HCT116 (cell line): ENCODE measurements around the gene EEFSEC.

Experiments
- CEBPB ChIP-seq: IDR thresholded peaks from 2 replicates; pipeline ENCODE4 v1.6.1; 2012; ENCODE audit warnings: low read depth
- EGR1 ChIP-seq: IDR thresholded peaks from 2 replicates; pipeline ENCODE4 v1.6.1; 2012; ENCODE audit warnings: low read depth
- FOSL1 ChIP-seq: IDR thresholded peaks from 2 replicates; pipeline ENCODE4 v1.6.1; 2012; ENCODE audit warnings: low read depth
- POLR2A ChIP-seq: IDR thresholded peaks from 2 replicates; pipeline ENCODE4 v1.7.0; 2011; ENCODE audit warnings: borderline replicate concordance; ENCODE audit not compliant: insufficient read depth, insufficient read length; ENCODE audit errors: extremely low read depth
- RAD21 ChIP-seq: IDR thresholded peaks from 2 replicates; pipeline ENCODE4 v1.6.1; 2012; ENCODE audit warnings: low read depth, mild to moderate bottlenecking
- SIN3A ChIP-seq: IDR thresholded peaks from 2 replicates; pipeline ENCODE4 v1.6.1; 2012; ENCODE audit warnings: low read depth
- SRF ChIP-seq: IDR thresholded peaks from 2 replicates; pipeline ENCODE4 v1.6.1; 2012; ENCODE audit warnings: low read depth
- YY1 ChIP-seq: IDR thresholded peaks from 2 replicates; pipeline ENCODE4 v1.6.1; 2011; ENCODE audit warnings: low read length, low read depth, moderate library complexity, mild to moderate bottlenecking; ENCODE audit not compliant: insufficient replicate concordance; ENCODE audit errors: extremely low read depth
- TF ChIP-seq, protein P1 (sequence below), 3 experiments: fragments of 200-600 bp in 1 of 3; sonication (generic) in 1 of 3; IDR thresholded peaks in 2 of 3; conservative IDR thresholded peaks in 1 of 3; 2 replicates each; pipeline ENCODE4 v1.5.1; 2012 to 2017; ENCODE audit warnings: low read depth in 2 of 3, low read length in 2 of 3, antibody characterized with exemption in 1 of 3, borderline replicate concordance in 1 of 3, control low read depth in 1 of 3, mild to moderate bottlenecking in 1 of 3, mixed read lengths in 1 of 3, mixed run types in 1 of 3, moderate library complexity in 1 of 3; ENCODE audit not compliant: insufficient read depth in 1 of 3
- TF ChIP-seq, protein P2 (sequence below): IDR thresholded peaks from 2 replicates; pipeline ENCODE4 v1.6.1; 2012; ENCODE audit warnings: low read depth
- TF ChIP-seq, protein P3 (sequence below): IDR thresholded peaks from 2 replicates; pipeline ENCODE4 v1.6.1; 2012

DNA sequence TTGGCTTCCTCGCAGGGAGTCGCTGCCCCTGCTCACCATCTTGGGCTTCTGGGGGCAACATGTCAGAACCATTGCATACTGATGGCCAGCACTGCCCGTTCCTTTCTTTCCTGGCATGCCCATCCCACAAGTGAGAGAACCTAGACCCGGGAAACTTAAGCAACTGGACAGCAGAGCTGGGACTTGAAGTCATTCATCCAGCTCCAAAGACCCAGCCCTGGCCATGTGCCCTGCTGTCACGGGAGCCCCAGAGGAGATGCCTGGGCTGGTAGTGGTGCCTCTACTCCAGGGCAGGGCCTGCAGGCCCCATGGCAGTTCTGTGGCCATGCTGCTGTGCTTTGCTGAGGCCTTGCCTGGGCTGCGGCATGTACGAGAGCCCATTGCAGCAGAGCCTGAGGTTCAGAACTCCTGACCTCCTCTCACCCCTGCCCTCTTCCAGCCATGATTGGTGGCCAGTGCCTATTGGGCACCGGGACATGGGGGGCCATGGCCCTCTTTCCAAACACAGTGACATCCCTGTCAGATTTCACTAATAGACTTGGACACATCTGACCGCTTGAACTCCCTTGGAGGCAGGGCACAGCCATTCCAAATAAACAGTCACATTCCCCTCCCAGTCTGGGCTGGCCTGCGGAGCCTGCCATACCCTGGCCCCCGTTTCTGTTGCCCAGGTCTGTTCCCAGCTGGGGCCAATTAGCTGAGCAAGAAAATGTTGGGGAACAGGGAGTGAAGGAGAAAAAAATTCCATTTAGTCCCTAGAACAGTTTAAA, 115.9 kb downstream of the EEFSEC start:
- TF ChIP-seq, protein P1, sequence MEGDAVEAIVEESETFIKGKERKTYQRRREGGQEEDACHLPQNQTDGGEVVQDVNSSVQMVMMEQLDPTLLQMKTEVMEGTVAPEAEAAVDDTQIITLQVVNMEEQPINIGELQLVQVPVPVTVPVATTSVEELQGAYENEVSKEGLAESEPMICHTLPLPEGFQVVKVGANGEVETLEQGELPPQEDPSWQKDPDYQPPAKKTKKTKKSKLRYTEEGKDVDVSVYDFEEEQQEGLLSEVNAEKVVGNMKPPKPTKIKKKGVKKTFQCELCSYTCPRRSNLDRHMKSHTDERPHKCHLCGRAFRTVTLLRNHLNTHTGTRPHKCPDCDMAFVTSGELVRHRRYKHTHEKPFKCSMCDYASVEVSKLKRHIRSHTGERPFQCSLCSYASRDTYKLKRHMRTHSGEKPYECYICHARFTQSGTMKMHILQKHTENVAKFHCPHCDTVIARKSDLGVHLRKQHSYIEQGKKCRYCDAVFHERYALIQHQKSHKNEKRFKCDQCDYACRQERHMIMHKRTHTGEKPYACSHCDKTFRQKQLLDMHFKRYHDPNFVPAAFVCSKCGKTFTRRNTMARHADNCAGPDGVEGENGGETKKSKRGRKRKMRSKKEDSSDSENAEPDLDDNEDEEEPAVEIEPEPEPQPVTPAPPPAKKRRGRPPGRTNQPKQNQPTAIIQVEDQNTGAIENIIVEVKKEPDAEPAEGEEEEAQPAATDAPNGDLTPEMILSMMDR (IDR thresholded peaks at IDR 0.05 in 2 of 3, conservative IDR thresholded peaks at IDR 0.05 in 1 of 3; ENCODE audit: borderline replicate concordance in 1 of 3, insufficient read depth in 1 of 3, low read depth in 2 of 3, low read length in 2 of 3): no peak
- TF ChIP-seq YY1 (no peak), FOSL1 (no peak), RAD21 (no peak), SRF (no peak), SIN3A (no peak), POLR2A (no peak), CEBPB (no peak), EGR1 (no peak)
- TF ChIP-seq, protein P2, sequence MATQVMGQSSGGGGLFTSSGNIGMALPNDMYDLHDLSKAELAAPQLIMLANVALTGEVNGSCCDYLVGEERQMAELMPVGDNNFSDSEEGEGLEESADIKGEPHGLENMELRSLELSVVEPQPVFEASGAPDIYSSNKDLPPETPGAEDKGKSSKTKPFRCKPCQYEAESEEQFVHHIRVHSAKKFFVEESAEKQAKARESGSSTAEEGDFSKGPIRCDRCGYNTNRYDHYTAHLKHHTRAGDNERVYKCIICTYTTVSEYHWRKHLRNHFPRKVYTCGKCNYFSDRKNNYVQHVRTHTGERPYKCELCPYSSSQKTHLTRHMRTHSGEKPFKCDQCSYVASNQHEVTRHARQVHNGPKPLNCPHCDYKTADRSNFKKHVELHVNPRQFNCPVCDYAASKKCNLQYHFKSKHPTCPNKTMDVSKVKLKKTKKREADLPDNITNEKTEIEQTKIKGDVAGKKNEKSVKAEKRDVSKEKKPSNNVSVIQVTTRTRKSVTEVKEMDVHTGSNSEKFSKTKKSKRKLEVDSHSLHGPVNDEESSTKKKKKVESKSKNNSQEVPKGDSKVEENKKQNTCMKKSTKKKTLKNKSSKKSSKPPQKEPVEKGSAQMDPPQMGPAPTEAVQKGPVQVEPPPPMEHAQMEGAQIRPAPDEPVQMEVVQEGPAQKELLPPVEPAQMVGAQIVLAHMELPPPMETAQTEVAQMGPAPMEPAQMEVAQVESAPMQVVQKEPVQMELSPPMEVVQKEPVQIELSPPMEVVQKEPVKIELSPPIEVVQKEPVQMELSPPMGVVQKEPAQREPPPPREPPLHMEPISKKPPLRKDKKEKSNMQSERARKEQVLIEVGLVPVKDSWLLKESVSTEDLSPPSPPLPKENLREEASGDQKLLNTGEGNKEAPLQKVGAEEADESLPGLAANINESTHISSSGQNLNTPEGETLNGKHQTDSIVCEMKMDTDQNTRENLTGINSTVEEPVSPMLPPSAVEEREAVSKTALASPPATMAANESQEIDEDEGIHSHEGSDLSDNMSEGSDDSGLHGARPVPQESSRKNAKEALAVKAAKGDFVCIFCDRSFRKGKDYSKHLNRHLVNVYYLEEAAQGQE: no peak
- TF ChIP-seq, protein P3, sequence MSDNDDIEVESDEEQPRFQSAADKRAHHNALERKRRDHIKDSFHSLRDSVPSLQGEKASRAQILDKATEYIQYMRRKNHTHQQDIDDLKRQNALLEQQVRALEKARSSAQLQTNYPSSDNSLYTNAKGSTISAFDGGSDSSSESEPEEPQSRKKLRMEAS: no peak
